Fibroblast of skin of left biceps (primary cell): Measurements from ENCODE around the gene TSPAN19.

Source experiments
- DNase-seq, 2 experiments: peaks; one replicate each; pipeline ENCODE4 v3.0.0-alpha.2; 2013; ENCODE audit warnings: low read depth in 2 of 2

Gene TSPAN19

DNA sequence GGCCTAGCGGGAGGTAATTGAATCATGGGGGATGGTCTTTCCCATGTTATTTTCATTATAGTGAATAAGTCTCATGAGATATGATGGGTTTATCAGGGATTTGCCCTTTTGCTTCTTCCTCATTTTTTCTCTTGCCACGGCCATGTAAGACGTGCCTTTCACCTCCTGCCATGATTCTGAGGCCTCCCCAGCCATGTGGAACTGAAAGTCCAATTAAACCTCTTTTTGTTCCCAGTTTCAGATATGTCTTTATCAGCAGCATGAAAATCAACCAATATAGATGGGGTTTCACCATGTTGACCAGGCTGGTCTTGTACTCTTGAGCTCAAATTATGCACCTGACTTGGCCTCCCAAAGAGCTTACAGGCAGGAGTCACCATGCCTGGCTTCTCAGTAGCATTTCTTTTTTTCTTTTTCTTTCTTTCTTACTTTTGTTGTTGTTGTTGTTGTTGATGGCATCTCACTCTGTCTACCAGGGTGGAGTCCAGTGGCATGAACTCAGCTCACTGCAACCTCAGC lies 33.2 kb downstream of the TSPAN19 start:
- DNase-seq: no peak

GRCh38 chr12:85000729-85001128 lies 35.3 kb downstream of the TSPAN19 start:
- DNase-seq: no peak

- DNase-seq: no peak
Observed at GRCh38 chr12:84998341-84998740, 37.7 kb downstream of the TSPAN19 start.

DNA sequence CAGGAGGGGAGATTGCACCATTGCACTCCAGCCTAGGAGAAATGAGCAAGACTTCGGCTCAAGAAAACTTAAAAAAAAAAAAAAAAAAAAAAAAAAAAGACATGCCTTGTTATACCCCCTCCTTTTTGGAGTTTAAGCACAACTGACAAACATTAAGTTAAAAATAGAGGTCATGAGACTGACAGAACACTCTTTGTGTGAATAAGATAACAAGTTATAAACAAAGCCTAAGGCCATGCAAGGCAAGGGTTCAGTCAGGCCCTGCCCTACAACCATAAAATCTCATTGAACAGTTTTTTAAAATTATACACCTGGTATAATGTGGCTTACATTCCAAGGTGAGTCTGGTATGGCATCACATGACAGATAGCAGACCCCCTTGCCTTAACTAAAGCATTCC lies 39.3 kb downstream of the TSPAN19 start:
- DNase-seq: no peak

GRCh38 chr12:84995641-84996040 lies 40.4 kb downstream of the TSPAN19 start:
- DNase-seq: no peak

- no peak for DNase-seq
Observed at GRCh38 chr12:84994426-84994825, 41.7 kb downstream of the TSPAN19 start.

GRCh38 chr12:84986586-84986985 lies 49.5 kb downstream of the TSPAN19 start:
- DNase-seq: no peak

- DNase-seq: no peak
Observed at GRCh38 chr12:84986117-84986516, 50.0 kb downstream of the TSPAN19 start.

DNA sequence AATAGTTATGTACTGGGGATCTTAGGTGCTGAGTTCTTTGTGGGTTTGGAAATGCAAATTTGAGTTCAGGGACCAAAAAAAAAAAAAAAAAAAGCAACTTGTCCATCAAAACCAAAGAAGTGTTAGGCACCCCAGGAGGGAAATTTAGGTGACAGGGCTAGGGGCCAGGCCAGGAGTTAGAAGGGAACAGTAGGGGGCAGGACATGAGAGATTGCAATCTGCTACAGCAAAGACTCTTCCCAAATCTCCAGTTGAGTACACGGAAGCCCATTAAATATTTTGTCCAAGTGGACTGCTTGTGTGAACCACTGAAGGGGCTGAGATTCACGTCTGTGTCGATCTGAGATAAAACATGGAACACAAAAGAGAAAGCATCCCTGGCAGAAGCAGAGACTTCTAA lies 52.8 kb downstream of the TSPAN19 start:
- DNase-seq: no peak

DNA sequence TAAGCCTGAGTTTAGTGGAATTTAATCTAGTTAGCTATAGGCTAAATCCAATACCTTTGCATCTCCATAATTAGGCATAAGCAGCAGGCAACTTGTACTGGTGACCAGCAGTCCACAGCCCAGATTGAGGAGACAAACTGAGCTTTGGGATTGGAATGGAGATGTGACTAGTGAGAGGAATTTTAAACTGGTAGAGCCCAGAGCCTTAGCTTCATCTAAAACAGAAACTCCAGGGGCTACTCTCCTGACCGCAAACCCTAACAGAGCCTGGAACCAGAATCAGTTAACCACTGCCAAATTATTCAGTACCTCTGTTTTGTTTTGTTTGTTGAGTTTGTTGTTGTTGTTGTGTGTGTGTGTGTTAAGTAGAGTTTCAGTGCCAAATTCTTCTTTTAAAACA lies 53.2 kb downstream of the TSPAN19 start:
- DNase-seq: no peak

DNA sequence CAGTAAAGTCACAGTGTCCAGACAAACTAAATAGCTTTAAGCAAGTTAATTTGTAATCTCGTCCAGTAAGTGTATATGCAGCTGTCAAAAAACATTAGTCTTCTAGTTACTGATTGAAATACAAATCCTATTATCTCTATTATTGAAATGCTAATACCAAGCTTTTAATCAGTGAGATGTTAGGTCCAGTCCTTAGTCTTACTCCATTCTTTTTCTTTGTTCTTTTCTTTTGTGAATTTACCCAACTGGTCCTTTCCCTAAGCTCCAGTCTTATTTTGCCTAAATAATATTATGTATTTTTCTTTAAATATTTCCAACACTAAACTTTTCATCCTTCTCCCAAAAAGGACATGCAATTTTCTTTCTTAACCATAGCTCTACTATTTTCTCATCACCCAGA lies 57.2 kb downstream of the TSPAN19 start:
- DNase-seq: no peak

DNA sequence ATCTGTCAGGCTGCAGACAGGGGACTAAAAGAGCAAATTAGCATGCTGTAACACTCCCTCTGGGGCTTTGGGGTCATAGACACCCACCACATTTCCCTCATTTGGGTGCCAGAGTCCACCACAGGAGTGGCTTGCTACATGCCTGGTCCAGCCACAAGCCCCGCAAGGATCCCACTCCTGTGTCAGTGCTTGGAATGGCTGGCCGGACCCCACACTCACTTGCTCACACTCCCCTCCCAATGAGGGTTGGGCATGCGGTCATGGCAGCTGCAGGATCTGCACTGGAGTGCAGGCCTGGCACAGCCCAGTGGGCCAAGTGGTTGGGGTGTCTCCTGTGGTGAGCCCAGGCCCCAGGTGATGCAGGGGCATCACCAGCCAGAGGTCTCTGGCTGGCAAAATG lies 59.9 kb downstream of the TSPAN19 start:
- no peak for DNase-seq

GRCh38 chr12:84974155-84974815 lies 61.8 kb downstream of the TSPAN19 start:
- DNase-seq: no peak

- DNase-seq: no peak
Observed at GRCh38 chr12:84973026-84973425, 63.1 kb downstream of the TSPAN19 start.

DNA sequence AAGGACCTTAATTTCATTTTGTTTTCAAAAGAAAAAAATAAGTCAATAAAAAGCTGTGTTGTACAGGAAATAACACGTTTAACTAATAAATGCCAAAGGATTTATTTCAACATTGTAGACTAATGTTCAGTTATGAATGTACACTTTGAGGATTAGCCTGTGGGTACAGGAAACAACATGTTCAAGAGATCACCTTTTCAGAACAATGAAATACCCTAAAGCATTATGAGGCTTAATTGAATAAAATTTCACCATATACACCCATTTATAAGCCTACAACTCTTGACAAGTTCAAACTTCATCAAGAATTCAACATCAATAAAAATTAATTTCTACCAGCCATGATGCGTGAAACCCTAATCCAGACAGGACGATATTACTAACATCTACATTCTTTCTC lies 66.9 kb downstream of the TSPAN19 start:
- DNase-seq: no peak
